ENCODE results near the gene KIF5A.

The KIF5A gene

GRCh38 chr12:57522011-57522886, 27.6 kb upstream of the KIF5A start, which contains the start of gene MBD6:
Gene MBD6 (plus strand): TSS chr12:57522824. CDS start chr12:57524304, 1,480 bp downstream.
- peaks cover 66% of the 10 kb centered on the region for H3K36me3 ChIP-seq (ENCODE audit: control insufficient read depth, low read length)
- peaks cover 8% of the 10 kb centered on the region for H4K20me1 ChIP-seq (ENCODE audit: control insufficient read depth, insufficient read depth, low read depth, low read length)
- H3K4me3 ChIP-seq (ENCODE audit: low read length): peak within 1 kb of the TSS; percentile 84
- H3K9me3 ChIP-seq (ENCODE audit: control insufficient read depth, insufficient read depth, low read length): no peaks in the 10 kb centered on the region
- H3K27ac ChIP-seq (ENCODE audit: low read depth, low read length): peak within 1 kb of the TSS; percentile 97
- peaks cover 55% of the 10 kb centered on the region for H3K4me1 ChIP-seq (ENCODE audit: control insufficient read depth, low read length)
- peak within 1 kb of the TSS; percentile 92 for H3K4me2 ChIP-seq (ENCODE audit: low read length)
- TF ChIP-seq EZH2phosphoT487 (IDR thresholded peaks at IDR 0.05; ENCODE audit: borderline replicate concordance, low read length) (no peak), CTCF (IDR thresholded peaks at IDR 0.05; ENCODE audit: low read depth, low read length, poor library complexity, severe bottlenecking) (no peak)
- no peaks in the 10 kb centered on the region for H3K9me2 ChIP-seq (replicated peaks; ENCODE audit: control insufficient read depth, low read length)
- peaks cover 18% of the 10 kb centered on the region for H3F3A ChIP-seq (ENCODE audit: control insufficient read depth, insufficient read depth)
- H3K27me3 ChIP-seq (ENCODE audit: control insufficient read depth, low read length): no peaks in the 10 kb centered on the region
- H3K79me2 ChIP-seq (ENCODE audit: control insufficient read depth, low read length): peaks cover 56% of the 10 kb centered on the region

GRCh38 chr12:57522887-57523705, 26.7 kb upstream of the KIF5A start:
- Histone ChIP-seq H3K27ac (ENCODE audit: low read depth, low read length) (peak overlapping the region; percentile 97), H3K79me2 (ENCODE audit: control insufficient read depth, low read length) (peaks cover 48% of the 10 kb centered on the region), H3K27me3 (ENCODE audit: control insufficient read depth, low read length) (no peaks in the 10 kb centered on the region), H3K36me3 (ENCODE audit: control insufficient read depth, low read length) (peaks cover 66% of the 10 kb centered on the region), H3K4me3 (ENCODE audit: low read length) (peak overlapping the region; percentile 84), H3K9me2 (replicated peaks; ENCODE audit: control insufficient read depth, low read length) (no peaks in the 10 kb centered on the region), H3K4me2 (ENCODE audit: low read length) (peak overlapping the region; percentile 92), H3K4me1 (ENCODE audit: control insufficient read depth, low read length) (peaks cover 46% of the 10 kb centered on the region), H3F3A (ENCODE audit: control insufficient read depth, insufficient read depth) (peaks cover 15% of the 10 kb centered on the region), H4K20me1 (ENCODE audit: control insufficient read depth, insufficient read depth, low read depth, low read length) (peaks cover 8% of the 10 kb centered on the region), H3K9me3 (ENCODE audit: control insufficient read depth, insufficient read depth, low read length) (no peaks in the 10 kb centered on the region)
- TF ChIP-seq CTCF (IDR thresholded peaks at IDR 0.05; ENCODE audit: low read depth, low read length, poor library complexity, severe bottlenecking) (no peak), EZH2phosphoT487 (IDR thresholded peaks at IDR 0.05; ENCODE audit: borderline replicate concordance, low read length) (no peak)

- no peaks in the 10 kb centered on the region for H3K9me2 ChIP-seq (replicated peaks; ENCODE audit: control insufficient read depth, low read length)
- H3K79me2 ChIP-seq (ENCODE audit: control insufficient read depth, low read length): peaks cover 39% of the 10 kb centered on the region
- H3F3A ChIP-seq (ENCODE audit: control insufficient read depth, insufficient read depth): peaks cover 12% of the 10 kb centered on the region
- no peaks in the 10 kb centered on the region for H3K27me3 ChIP-seq (ENCODE audit: control insufficient read depth, low read length)
- H3K4me2 ChIP-seq (ENCODE audit: low read length): peak overlapping the region; percentile 92
- peaks cover 66% of the 10 kb centered on the region for H3K36me3 ChIP-seq (ENCODE audit: control insufficient read depth, low read length)
- H3K9me3 ChIP-seq (ENCODE audit: control insufficient read depth, insufficient read depth, low read length): no peaks in the 10 kb centered on the region
- peaks cover 6% of the 10 kb centered on the region for H4K20me1 ChIP-seq (ENCODE audit: control insufficient read depth, insufficient read depth, low read depth, low read length)
- H3K4me3 ChIP-seq (ENCODE audit: low read length): peak overlapping the region; percentile 84
- peak overlapping the region; percentile 97 for H3K27ac ChIP-seq (ENCODE audit: low read depth, low read length)
- H3K4me1 ChIP-seq (ENCODE audit: control insufficient read depth, low read length): peaks cover 38% of the 10 kb centered on the region
- no peak for TF ChIP-seq CTCF (IDR thresholded peaks at IDR 0.05; ENCODE audit: low read depth, low read length, poor library complexity, severe bottlenecking)
- no peak for TF ChIP-seq EZH2phosphoT487 (IDR thresholded peaks at IDR 0.05; ENCODE audit: borderline replicate concordance, low read length)
Measured at GRCh38 chr12:57523706-57524614, 25.9 kb upstream of the KIF5A start.
